ENCODE data around the gene UIMC1. TPM values are rescaled to one million over a fixed set of nuclear protein-coding genes. Genes with fewer than 3 reads are reported as not detected.

The UIMC1 gene
- total and polyA plus RNA-seq, 2 of the 4 experiments (the other 2 are of a cell fraction): 19.5 to 27.6 TPM

GRCh38 chr5:176956756-176957155, 49.8 kb downstream of the UIMC1 start:
- dilution Hi-C loops (cut with HindIII; ENCODE audit: low sequenced_read_pairs, unreplicated experiment) (no loop called here), intact Hi-C loops (cut with micrococcal nuclease) (loop anchor here (5.0 kb wide), 1 partner anchor 144 kb away; the partner anchor contains the start of gene UNC5A), in situ Hi-C loops (cut with MboI; ENCODE audit: low sequenced_read_pairs) (no loop called here)
- Histone ChIP-seq H3K4me3 (ENCODE audit: insufficient read depth, low read depth, low read length) (no peak overlapping the region), H4K91ac (ENCODE audit: insufficient read depth, low read depth, low read length) (no peak overlapping the region), H3K36me3 (ENCODE audit: control insufficient read depth, insufficient read depth, low read length) (peaks cover 9% of the 10 kb centered on the region), H2AK9ac (replicated peaks; ENCODE audit: low read depth, low read length, poor library complexity) (no peak overlapping the region), H3K9me1 (ENCODE audit: insufficient read depth, low read length) (no peaks in the 10 kb centered on the region), H3K4me2 (ENCODE audit: low read depth, low read length) (no peak overlapping the region), H4K20me1 (ENCODE audit: insufficient read depth, low read length) (peaks cover 9% of the 10 kb centered on the region; the same call in 1 of the 2 replicates), H3K23ac (ENCODE audit: low read depth, low read length) (no peak overlapping the region), H3K4me1 (ENCODE audit: control insufficient read depth, insufficient read depth, low read length) (no peaks in the 10 kb centered on the region), H4K5ac (ENCODE audit: low read depth, low read length) (no peak overlapping the region), H2BK20ac (ENCODE audit: low read depth, low read length) (no peak overlapping the region), H2BK120ac (ENCODE audit: low read depth, low read length) (no peak overlapping the region), H3K27ac (ENCODE audit: insufficient read depth, low read length) (no peak overlapping the region), H3K27me3 (ENCODE audit: control insufficient read depth, insufficient read depth, low read length) (no peaks in the 10 kb centered on the region), H3K14ac (replicated peaks; ENCODE audit: low read depth, low read length) (no peak overlapping the region), H3K56ac (ENCODE audit: extremely low read depth, insufficient read depth, low read length) (no peak overlapping the region), H3K9me3 (ENCODE audit: control insufficient read depth, insufficient read depth, low read length) (no peaks in the 10 kb centered on the region), H2BK5ac (ENCODE audit: low read depth, low read length, poor library complexity, severe bottlenecking) (no peak overlapping the region), H2BK15ac (ENCODE audit: low read depth, low read length) (no peak overlapping the region), H3K9ac (ENCODE audit: low read depth, low read length) (no peak overlapping the region), H2AFZ (replicated peaks; ENCODE audit: low read length, poor library complexity) (no peak overlapping the region), H3K4ac (ENCODE audit: low read depth, low read length) (no peak overlapping the region), H3K79me1 (ENCODE audit: low read depth in 1 of 2, low read length in 2 of 2) (peaks cover 12 to 19% of the 10 kb centered on the region in 2 experiments; a peak in 2 of 4 replicates), H2AK5ac (ENCODE audit: low read depth, low read length) (no peak overlapping the region), H3K18ac (ENCODE audit: low read depth, low read length) (no peak overlapping the region), H4K8ac (ENCODE audit: low read depth in 2 of 2, low read length in 2 of 2) (no peak overlapping the region)
- POLR2A ChIA-PET (ENCODE audit: unreplicated experiment): interaction anchor here (0.6 kb wide), 1 partner anchor 8 kb away, joined by 3 read pairs; no protein-coding TSS in a partner anchor
- TF ChIP-seq RCOR1 (IDR thresholded peaks at IDR 0.05; ENCODE audit: insufficient replicate concordance, low read length) (no peak), CEBPB (IDR thresholded peaks at IDR 0.05; ENCODE audit: low read depth, low read length) (no peak), MAFK (IDR thresholded peaks at IDR 0.05; ENCODE audit: low read depth, low read length) (no peak), MAZ (IDR thresholded peaks at IDR 0.05; ENCODE audit: borderline replicate concordance, low read depth, low read length) (no peak)
- ATAC-seq (ENCODE audit: low read depth) (no peak), DNase-seq (no peak)
- CTCF ChIA-PET: interaction anchor here (1.2 kb wide), 1 partner anchor 296 kb away, joined by 3 read pairs; no protein-coding TSS in a partner anchor
- no TSS peak for BruUV-seq (replicated peaks)
- WGBS, 2 experiments (ENCODE audit: extremely low coverage in 2 of 2, insufficient read length in 1 of 2): no CpG with 5 or more reads among the region's 1 CpG

All from IMR-90 (cell line).